Measurements from ENCODE around the gene GPR62. TPM values are rescaled to one million over a fixed set of nuclear protein-coding genes. Genes with fewer than 3 reads are reported as not detected.

The GPR62 gene
- total and polyA plus RNA-seq, 2 donors (not counting 3 experiments of a cell fraction or from before 2014, with no cell fraction given): 0.04 to 0.15 TPM

DNA sequence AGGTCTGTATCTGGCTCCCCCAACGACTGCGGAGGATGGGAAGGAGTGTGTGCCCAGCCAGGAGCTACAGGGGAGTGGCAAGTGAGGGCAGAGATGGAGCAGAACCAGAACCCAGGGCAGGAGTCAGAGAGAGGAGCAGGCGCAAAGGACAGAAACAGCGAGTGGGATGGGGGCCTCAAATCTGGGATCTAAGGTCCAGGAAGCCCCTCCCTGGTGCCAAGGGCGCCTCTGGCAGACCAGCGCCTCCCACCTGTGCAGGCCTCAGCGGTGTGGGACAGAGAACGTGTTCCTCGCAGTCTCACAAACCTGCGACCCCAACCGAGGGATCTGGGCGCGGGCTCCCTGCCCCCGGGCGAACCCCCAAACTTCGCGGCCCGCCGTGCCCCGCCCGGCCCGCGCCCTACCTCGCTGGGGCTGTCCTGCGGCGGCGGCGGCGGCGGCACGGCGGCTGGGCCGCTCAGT, 11.8 kb downstream of the GPR62 start:
- ChIA-PET CTCF (interaction anchor here (3.4 to 3.5 kb wide), 2 partner anchors 9 to 15 kb away, joined by 13 to 14 read pairs; partner anchors contain the start of gene ACY1), POLR2A (no interaction called here)
- Histone ChIP-seq H3K36me3 (ENCODE audit: control insufficient read depth in 2 of 2, extremely low read depth in 1 of 2, insufficient read depth in 2 of 2, low read length in 2 of 2) (no peaks in the 10 kb centered on the region), H2AFZ (ENCODE audit: low read depth, low read length) (peak overlapping the region; percentile 87), H3K4me1 (ENCODE audit: control insufficient read depth, extremely low read depth, insufficient read depth, low read length) (peaks cover 4% of the 10 kb centered on the region), H3K79me2 (ENCODE audit: control insufficient read depth, insufficient read depth, low read length) (no peaks in the 10 kb centered on the region), H3K9me3 (replicated peaks; ENCODE audit: control insufficient read depth, insufficient read depth, low read length) (no peaks in the 10 kb centered on the region), H3K4me3 (replicated peaks in 1 of 3; ENCODE audit: insufficient read depth in 1 of 3, low read depth in 1 of 3, low read length in 3 of 3) (peak overlapping the region; percentile 37 to 75 (median 68)), H3K4me2 (ENCODE audit: insufficient read depth, low read length) (peak overlapping the region; percentile 83), H3K27ac (ENCODE audit: insufficient read depth, low read depth, low read length) (peak overlapping the region; percentile 59), H3K9me1 (replicated peaks; ENCODE audit: control insufficient read depth, extremely low read depth, insufficient read depth, low read length) (no peaks in the 10 kb centered on the region), H3K9ac (replicated peaks; ENCODE audit: extremely low read depth, insufficient read depth, low read length) (peak overlapping the region; percentile 89), H3K27me3 (ENCODE audit: control insufficient read depth in 2 of 2, insufficient read depth in 2 of 2, low read length in 2 of 2) (no peaks in the 10 kb centered on the region), H4K20me1 (replicated peaks; ENCODE audit: control insufficient read depth, extremely low read depth, insufficient read depth, low read length) (no peaks in the 10 kb centered on the region)
- intact Hi-C loops (cut with micrococcal nuclease) (loop anchor here (1.0 kb wide), 2 partner anchors 11 to 25 kb away; partner anchors contain the start of gene PARP3), dilution Hi-C loops (cut with MboI; ENCODE audit: extremely low pct_ligation_motif_present, low sequenced_read_pairs) (no loop called here)
- DNase-seq (ENCODE audit: low read depth, low spot score) (no peak), FAIRE-seq (peak; percentile 55)
- no TSS peak for BruUV-seq (replicated peaks)
- TF ChIP-seq MAX (IDR thresholded peaks at IDR 0.05; ENCODE audit: insufficient read depth, insufficient read length) (no peak), FOS (IDR thresholded peaks at IDR 0.05; ENCODE audit: borderline replicate concordance, insufficient read depth, low read length) (no peak), POLR2AphosphoS5 (IDR thresholded peaks at IDR 0.05; ENCODE audit: insufficient read depth, low read depth, low read length) (no peak), GATA2 (IDR thresholded peaks at IDR 0.05; ENCODE audit: insufficient read depth, insufficient read length, low read depth, low read length) (no peak), POLR2A (IDR thresholded peaks at IDR 0.05; ENCODE audit: low read depth, low read length) (no peak), JUN (IDR thresholded peaks at IDR 0.05; ENCODE audit: borderline replicate concordance, insufficient read depth, insufficient read length, low read depth) (no peak), EZH2 (IDR thresholded peaks at IDR 0.05; ENCODE audit: borderline replicate concordance, low read depth, low read length, severe bottlenecking) (no peak), MYC (IDR thresholded peaks at IDR 0.05; ENCODE audit: low read depth, low read length) (no peak)
- TF ChIP-seq, protein P1, sequence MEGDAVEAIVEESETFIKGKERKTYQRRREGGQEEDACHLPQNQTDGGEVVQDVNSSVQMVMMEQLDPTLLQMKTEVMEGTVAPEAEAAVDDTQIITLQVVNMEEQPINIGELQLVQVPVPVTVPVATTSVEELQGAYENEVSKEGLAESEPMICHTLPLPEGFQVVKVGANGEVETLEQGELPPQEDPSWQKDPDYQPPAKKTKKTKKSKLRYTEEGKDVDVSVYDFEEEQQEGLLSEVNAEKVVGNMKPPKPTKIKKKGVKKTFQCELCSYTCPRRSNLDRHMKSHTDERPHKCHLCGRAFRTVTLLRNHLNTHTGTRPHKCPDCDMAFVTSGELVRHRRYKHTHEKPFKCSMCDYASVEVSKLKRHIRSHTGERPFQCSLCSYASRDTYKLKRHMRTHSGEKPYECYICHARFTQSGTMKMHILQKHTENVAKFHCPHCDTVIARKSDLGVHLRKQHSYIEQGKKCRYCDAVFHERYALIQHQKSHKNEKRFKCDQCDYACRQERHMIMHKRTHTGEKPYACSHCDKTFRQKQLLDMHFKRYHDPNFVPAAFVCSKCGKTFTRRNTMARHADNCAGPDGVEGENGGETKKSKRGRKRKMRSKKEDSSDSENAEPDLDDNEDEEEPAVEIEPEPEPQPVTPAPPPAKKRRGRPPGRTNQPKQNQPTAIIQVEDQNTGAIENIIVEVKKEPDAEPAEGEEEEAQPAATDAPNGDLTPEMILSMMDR (IDR thresholded peaks at IDR 0.05; ENCODE audit: extremely low read depth in 1 of 2, insufficient read depth in 1 of 2, low read depth in 1 of 2, low read length in 2 of 2): no peak

All from endothelial cell of umbilical vein (primary cell).